HG03469 (cell line): ENCODE results near the gene KIF6.

Experiments used
- ATAC-seq: cut with Tn5 transposase; IDR thresholded peaks from one replicate; pipeline ENCODE4 v1.9.1; 2021; ENCODE audit warnings: mild to moderate bottlenecking, moderate library complexity, moderate number of reproducible peaks; ENCODE audit not compliant: unreplicated experiment

The KIF6 gene

DNA sequence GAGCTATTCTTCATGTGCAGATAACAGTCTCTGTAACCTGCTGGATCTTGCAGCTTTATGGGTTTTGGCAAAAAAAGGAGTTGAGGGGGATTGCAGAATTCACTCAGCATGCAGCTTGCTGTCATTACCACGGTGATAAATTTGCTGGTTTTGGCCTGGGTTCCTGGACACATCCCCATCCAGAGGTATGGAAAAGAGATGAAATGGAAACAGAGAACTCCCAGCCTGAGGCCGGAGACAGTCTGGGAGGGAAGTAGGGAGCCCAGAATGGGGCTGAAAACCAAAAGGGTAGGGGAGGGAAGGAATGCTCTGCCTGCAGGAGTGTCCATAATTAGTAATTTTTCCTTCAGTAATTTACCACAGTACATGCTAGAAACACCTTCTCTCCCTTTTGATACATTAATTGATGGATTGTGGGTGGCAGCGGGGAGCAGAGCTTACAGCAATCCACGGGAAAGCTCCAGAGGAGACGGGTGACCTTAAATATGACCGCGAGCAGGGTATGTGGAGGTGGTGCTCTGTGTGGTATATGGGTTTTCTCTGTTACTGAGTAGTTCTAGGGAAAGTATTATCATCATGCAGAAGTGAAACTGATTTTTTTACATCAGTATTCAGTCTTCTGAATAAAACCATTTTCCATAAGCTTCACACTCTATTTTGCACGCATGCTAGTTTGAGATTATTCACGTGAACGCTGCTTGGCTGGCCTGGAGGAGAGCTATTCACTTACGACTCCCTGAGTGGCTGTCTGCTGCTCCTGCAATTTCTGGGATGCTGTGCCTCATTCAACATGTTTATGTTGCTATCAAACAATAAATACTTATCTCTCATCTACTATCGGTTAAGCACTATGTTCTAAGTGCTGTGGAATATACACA is 336.4 kb downstream of the KIF6 start:
- no peak for ATAC-seq

- ATAC-seq, result no peak
These were observed 337.4 kb downstream of the KIF6 start for GRCh38 chr6:39387785-39388184.

- no peak for ATAC-seq
These were observed 338.7 kb downstream of the KIF6 start for GRCh38 chr6:39386487-39386886.

- no peak for ATAC-seq
These were observed 343.6 kb downstream of the KIF6 start for GRCh38 chr6:39381550-39382140.

- no peak for ATAC-seq
These were observed 344.2 kb downstream of the KIF6 start for GRCh38 chr6:39380837-39381549.

DNA sequence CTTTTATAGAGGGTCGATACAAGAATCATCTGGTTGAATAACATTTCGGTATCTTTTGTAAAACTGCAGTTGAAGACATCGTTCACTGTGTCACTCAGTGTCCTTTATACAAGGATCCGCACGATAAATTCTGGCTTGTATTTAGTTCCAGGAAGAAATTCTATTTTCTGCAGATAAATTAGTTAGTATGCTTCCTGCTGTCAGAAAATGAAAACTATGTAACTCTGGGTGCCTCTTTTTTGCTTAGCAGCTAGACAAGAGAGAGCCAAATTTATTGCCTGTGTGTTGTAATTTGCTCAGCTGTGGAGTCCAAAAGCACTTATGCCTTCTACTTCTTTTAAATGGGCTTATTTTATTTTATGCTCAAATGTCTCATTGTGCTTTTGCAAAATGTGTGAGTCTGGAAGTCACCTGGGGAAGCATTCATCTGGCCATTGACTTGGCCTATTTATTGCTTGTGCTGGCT is 346.2 kb downstream of the KIF6 start:
- no peak for ATAC-seq

- ATAC-seq, result no peak
These were observed 346.8 kb downstream of the KIF6 start for GRCh38 chr6:39378175-39378959.

DNA sequence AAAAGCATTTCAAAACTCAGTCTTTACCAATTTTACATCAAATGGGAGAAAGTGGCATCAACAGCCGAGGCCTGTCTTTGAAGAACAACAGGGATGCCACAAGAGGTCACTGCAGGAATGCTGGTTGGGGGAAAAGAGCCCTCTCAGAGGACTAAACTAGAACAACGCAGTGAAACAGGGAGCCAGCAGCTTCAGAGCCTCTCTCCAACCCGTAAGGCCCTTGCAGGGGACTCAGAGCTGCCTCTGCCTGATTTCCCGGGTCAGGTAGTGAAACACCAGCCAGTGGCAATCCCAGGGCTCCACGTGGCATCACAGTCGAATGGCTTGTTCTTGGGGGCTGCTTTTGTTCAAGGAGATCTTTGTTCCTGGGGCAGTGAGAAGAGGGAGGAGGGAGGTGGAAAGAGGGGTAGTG is 347.7 kb downstream of the KIF6 start:
- ATAC-seq, result no peak

- no peak for ATAC-seq
These were observed 349.8 kb downstream of the KIF6 start for GRCh38 chr6:39375405-39375804.

GRCh38 chr6:39370390-39370789 is 354.8 kb downstream of the KIF6 start:
- ATAC-seq, result no peak

DNA sequence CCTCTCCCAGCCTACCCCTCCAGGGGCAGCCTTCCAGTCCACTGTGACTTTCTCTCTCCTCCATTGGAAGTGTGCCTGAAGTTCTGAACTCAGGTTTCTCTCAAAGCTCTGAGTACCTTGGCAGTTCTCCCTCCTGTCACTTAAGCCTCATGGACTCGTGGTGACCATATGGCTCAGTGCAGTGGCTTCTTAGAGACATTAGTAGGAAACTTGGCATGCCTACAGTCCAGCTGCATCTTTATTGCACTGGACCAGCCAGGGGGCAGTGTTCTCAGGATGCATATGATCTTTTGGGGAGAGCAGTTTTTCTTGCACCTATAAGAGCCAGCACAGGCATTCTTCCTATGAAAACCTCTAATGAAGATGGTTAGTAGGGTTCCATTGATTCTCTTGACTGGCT is 355.2 kb downstream of the KIF6 start:
- no peak for ATAC-seq

GRCh38 chr6:39367700-39368099 is 357.5 kb downstream of the KIF6 start:
- ATAC-seq, result no peak

DNA sequence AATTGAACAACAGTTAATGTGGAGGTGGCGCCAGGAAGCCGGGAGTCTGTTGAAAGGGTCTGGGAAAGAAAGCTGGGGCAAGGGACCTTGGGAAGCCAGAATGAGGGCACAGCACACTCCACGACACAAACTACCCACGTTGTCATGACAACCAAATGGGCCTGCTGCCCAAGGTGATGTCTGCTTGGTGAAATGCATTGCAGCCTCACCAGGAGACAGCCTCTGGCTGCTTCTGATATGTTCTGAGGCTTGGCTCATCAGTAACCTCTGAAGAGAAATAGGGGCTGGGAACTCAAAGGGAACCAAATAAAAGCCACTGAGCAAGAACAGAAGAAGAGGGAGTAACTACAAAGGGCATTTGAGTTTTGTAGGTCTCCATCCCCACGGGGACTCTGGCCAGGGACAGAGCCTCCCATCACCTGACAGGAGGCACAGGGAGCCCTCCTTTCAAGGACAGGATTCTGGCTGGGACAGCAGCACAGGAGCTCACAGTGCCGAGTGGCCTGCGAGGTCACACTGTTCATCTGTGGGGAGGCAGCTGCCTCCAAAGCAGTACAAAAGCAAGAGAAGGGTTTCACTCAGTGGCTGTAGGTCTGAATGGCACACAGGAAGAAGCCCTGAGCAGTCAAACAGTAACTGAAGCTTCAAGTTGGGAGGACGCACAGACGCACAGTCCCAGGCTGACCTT is 358.1 kb downstream of the KIF6 start:
- ATAC-seq, result no peak

GRCh38 chr6:39365281-39366074 is 359.7 kb downstream of the KIF6 start:
- ATAC-seq, result no peak

GRCh38 chr6:39363280-39363679 is 361.9 kb downstream of the KIF6 start:
- no peak for ATAC-seq

- ATAC-seq, result no peak
These were observed 362.7 kb downstream of the KIF6 start for GRCh38 chr6:39362487-39362865.

DNA sequence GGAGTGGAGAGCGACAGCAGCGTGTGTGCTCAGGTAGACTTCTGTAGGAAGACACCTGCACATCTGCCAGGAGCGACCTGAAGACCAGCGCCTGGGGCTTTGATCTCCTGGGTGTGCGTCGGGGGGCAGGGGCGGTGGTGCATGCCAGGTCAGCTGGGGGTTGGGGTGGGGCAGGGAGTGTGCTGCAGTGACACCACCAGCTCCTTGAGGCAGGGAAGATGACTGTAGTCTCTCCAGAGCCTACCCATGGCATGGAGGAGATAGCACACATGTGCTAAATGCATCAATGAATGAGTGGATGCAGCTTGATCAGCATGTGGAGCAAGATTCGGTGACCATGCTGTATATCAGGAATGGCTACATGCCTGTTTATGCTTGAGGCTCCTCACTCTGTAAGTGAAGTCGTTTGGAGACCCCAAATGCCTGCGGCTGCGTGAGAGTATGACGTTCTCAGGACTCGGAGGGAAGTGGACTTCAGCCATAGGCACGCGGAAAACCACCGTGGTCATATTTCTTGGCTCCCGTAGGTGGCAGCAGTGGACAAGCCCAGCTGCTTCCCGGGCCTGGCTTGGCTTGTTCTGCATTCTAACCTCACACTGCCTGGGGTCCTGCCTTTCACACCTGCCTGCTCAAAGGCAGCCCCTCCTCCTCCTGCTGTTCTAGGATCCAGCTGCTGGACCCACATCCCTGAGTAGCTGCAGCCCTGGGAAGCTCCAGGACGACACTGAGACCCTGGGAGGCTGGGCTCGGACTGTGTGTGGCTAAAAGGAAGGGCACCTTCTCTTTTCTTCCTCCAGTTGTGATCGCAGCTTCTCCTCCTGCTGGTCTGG is 363.3 kb downstream of the KIF6 start:
- no peak for ATAC-seq

GRCh38 chr6:39360378-39360777 is 364.8 kb downstream of the KIF6 start:
- ATAC-seq, result no peak
